Esophagus muscularis mucosa (tissue), 3 donors: ENCODE results near the gene MET.

ENCODE experiments used
- CTCF ChIP-seq, 3 experiments: fragments of 200-600 bp in 2 of 3; fragments of 450-650 bp in 1 of 3; sonication (generic) in 2 of 3; IDR thresholded peaks; one replicate each; pipeline ENCODE4 v1.5.1; 2017 to 2019; ENCODE audit warnings: antibody characterized with exemption in 3 of 3, mild to moderate bottlenecking in 2 of 3, moderate library complexity in 1 of 3
- POLR2AphosphoS5 ChIP-seq, 2 donors: sonication (generic); formaldehyde crosslinking; IDR thresholded peaks; one replicate each; pipeline ENCODE4 v1.6.1; 2017; ENCODE audit warnings: antibody characterized with exemption in 2 of 2

DNA sequence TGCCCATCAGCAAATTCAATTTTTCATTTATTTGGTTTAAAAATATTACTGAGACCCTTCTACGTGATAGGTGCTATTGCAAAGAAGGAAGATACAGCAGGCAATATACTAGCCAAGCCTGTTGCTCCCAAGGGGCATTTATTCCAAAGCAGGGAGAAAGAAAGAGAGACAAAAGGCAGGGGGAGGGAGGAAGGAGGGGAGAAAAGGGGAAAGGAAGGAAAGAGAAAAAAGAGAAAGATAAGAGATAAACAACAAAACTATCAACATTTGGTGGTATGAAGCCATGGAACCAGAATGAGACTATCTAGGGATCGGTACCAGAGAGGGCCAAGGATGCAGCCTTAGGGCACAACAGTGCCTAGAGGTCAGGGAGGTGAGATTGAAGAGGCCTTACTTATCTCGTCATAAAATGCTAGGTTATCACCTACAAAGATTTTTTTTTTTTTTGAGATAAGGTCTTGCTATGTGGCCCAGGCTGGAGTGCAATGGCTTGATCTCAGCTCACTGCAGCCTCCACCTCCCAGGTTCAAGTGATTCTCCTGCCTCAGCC, 135.1 kb downstream of the MET start:
- TF ChIP-seq CTCF (IDR thresholded peaks at IDR 0.05): no peak
- no peak for TF ChIP-seq POLR2AphosphoS5 (IDR thresholded peaks at IDR 0.05)
